GM03348 (cell line): ENCODE measurements around the gene PDPR.
A peak's percentile ranks its signal among the peaks of the same experiment; 100 is the strongest.
"Not testable (repeated sequence)": the region's sequence is repeated elsewhere in the genome, so short reads cannot be mapped to it uniquely, and the experiment has no call there.

Experiments
- DNase-seq: peaks from one replicate; pipeline ENCODE4 v3.0.0; 2012; ENCODE audit warnings: low spot score

Gene PDPR

GRCh38 chr16:70113982-70114826, at the start of gene PDPR:
PDPR (plus strand) TSS chr16:70114332; CDS start chr16:70120493, 6,161 bp downstream.
- DNase-seq, result peak; percentile 92

GRCh38 chr16:70064841-70065370, 49.2 kb upstream of the PDPR start:
- DNase-seq, result peak; percentile 30

GRCh38 chr16:70065376-70065745, 48.8 kb upstream of the PDPR start:
- DNase-seq, result not testable (repeated sequence)

- peak; percentile 91 for DNase-seq
These were observed 48.1 kb upstream of the PDPR start for GRCh38 chr16:70065746-70066658.

- not testable (repeated sequence) for DNase-seq
These were observed 47.4 kb upstream of the PDPR start for GRCh38 chr16:70066751-70067150.

- not testable (repeated sequence) for DNase-seq
These were observed 35.1 kb upstream of the PDPR start for GRCh38 chr16:70079081-70079480.

- not testable (repeated sequence) for DNase-seq
These were observed 32.9 kb upstream of the PDPR start for GRCh38 chr16:70081219-70081618.

GRCh38 chr16:70083931-70084330, 30.2 kb upstream of the PDPR start:
- DNase-seq, result not testable (repeated sequence)

- DNase-seq, result not testable (repeated sequence)
These were observed 26.0 kb upstream of the PDPR start for GRCh38 chr16:70088160-70088559.

GRCh38 chr16:70088877-70089276, 25.3 kb upstream of the PDPR start:
- DNase-seq, result not testable (repeated sequence)

- DNase-seq, result not testable (repeated sequence)
These were observed 24.8 kb upstream of the PDPR start for GRCh38 chr16:70089289-70089688.

GRCh38 chr16:70091104-70091503, 23.0 kb upstream of the PDPR start:
- DNase-seq, result not testable (repeated sequence)

GRCh38 chr16:70094096-70094495, 20.0 kb upstream of the PDPR start:
- DNase-seq, result not testable (repeated sequence)

GRCh38 chr16:70109583-70110279, 4.4 kb upstream of the PDPR start:
- DNase-seq, result not testable (repeated sequence)

- DNase-seq, result not testable (repeated sequence)
These were observed 2.0 kb upstream of the PDPR start for GRCh38 chr16:70112162-70112561.

GRCh38 chr16:70113599-70113981, 542 bp upstream of the PDPR start:
- DNase-seq, result not testable (repeated sequence)

GRCh38 chr16:70118354-70118753, 4.2 kb downstream of the PDPR start:
- DNase-seq, result not testable (repeated sequence)

- DNase-seq, result not testable (repeated sequence)
These were observed 4.6 kb downstream of the PDPR start for GRCh38 chr16:70118776-70119175.

GRCh38 chr16:70120398-70120797, 6.3 kb downstream of the PDPR start:
- DNase-seq, result not testable (repeated sequence)

- not testable (repeated sequence) for DNase-seq
These were observed 9.7 kb downstream of the PDPR start for GRCh38 chr16:70123822-70124221.

GRCh38 chr16:70126226-70126625, 12.1 kb downstream of the PDPR start:
- not testable (repeated sequence) for DNase-seq

GRCh38 chr16:70127706-70128105, 13.6 kb downstream of the PDPR start:
- DNase-seq, result not testable (repeated sequence)
